Hepatocyte (in vitro differentiated cells): ENCODE data around the gene REXO1. TPM values are rescaled to one million over a fixed set of nuclear protein-coding genes. Genes with fewer than 3 reads are reported as not detected.
A peak's percentile ranks its signal among the peaks of the same experiment; 100 is the strongest.

Experiments used
- DNase-seq: peaks from one replicate; pipeline ENCODE4 v3.0.0-alpha.2; 2016; ENCODE audit warnings: low spot score
- H2AFZ ChIP-seq: fragments of 200-600 bp; sonication (generic); 2 replicates; pipeline ENCODE4 v1.6.0; 2016; ENCODE audit warnings: antibody characterized with exemption, mild to moderate bottlenecking
- H3K27ac ChIP-seq: fragments of 200-600 bp; sonication (generic); 2 replicates; pipeline ENCODE4 v1.5.1; 2016; ENCODE audit warnings: mild to moderate bottlenecking
- H3K27me3 ChIP-seq: fragments of 200-600 bp; sonication (generic); 2 replicates; pipeline ENCODE4 v1.6.1; 2016
- H3K36me3 ChIP-seq: fragments of 200-600 bp; sonication (generic); replicated peaks from 2 replicates; pipeline ENCODE4 v1.5.1; 2016; ENCODE audit warnings: low read depth; ENCODE audit not compliant: insufficient read depth
- H3K4me1 ChIP-seq: fragments of 200-600 bp; sonication (generic); 2 replicates; pipeline ENCODE4 v1.5.1; 2016; ENCODE audit warnings: mild to moderate bottlenecking, moderate library complexity; ENCODE audit not compliant: insufficient read depth
- H3K4me2 ChIP-seq: fragments of 200-600 bp; sonication (generic); 2 replicates; pipeline ENCODE4 v1.6.0; 2016
- H3K4me3 ChIP-seq: fragments of 200-600 bp; sonication (generic); 2 replicates; pipeline ENCODE4 v1.5.1; 2016; ENCODE audit warnings: mild to moderate bottlenecking
- H3K79me2 ChIP-seq: fragments of 200-600 bp; sonication (generic); 2 replicates; pipeline ENCODE4 v1.6.0; 2017; ENCODE audit warnings: mild to moderate bottlenecking
- H3K9me2 ChIP-seq: fragments of 200-600 bp; sonication (generic); replicated peaks from 2 replicates; pipeline ENCODE4 v1.6.0; 2017; ENCODE audit warnings: mild to moderate bottlenecking; ENCODE audit not compliant: insufficient read depth
- H3K9me3 ChIP-seq: fragments of 200-600 bp; sonication (generic); 2 replicates; pipeline ENCODE4 v1.5.1; 2016; ENCODE audit warnings: low read depth, mild to moderate bottlenecking
- H4K20me1 ChIP-seq: fragments of 200-600 bp; sonication (generic); 2 replicates; pipeline ENCODE4 v1.6.0; 2016; ENCODE audit warnings: mild to moderate bottlenecking; ENCODE audit not compliant: insufficient read depth, poor library complexity, severe bottlenecking
- CTCF ChIP-seq: fragments of 200-600 bp; sonication (generic); IDR thresholded peaks from 2 replicates; pipeline ENCODE4 v1.5.1; 2016; ENCODE audit warnings: antibody characterized with exemption, mild to moderate bottlenecking; ENCODE audit not compliant: poor library complexity
- EZH2 ChIP-seq: fragments of 200-600 bp; sonication (generic); IDR thresholded peaks from 2 replicates; pipeline ENCODE4 v1.6.1; 2016; ENCODE audit warnings: antibody characterized with exemption, mild to moderate bottlenecking, borderline replicate concordance
- EZH2phosphoT487 ChIP-seq: fragments of 200-600 bp; sonication (generic); IDR thresholded peaks from one replicate; pipeline ENCODE4 v1.6.1; 2018; ENCODE audit warnings: antibody characterized with exemption, mild to moderate bottlenecking, low read depth, moderate library complexity; ENCODE audit not compliant: unreplicated experiment, severe bottlenecking
- WGBS: methylation state at CpG from one replicate; pipeline ENCODE4 v1.1.6; 2016; ENCODE audit warnings: low lambda C conversion rate; ENCODE audit errors: missing lambda C conversion rate; 5-methylcytosine and 5-hydroxymethylcytosine counted together
- polyA plus RNA-seq: library from polyadenylated mRNA; unstranded; fragments of >200 nt; fragmentation: Nextera tagmentation; extraction: Ambion mirVana; gene quantifications from 2 replicates; pipeline ENCODE4 v1.2.1, GENCODE V29; 2016
- total RNA-seq: library from RNA; depleted of rRNA; stranded (reverse); fragments of >200 nt; gene quantifications from 2 replicates; pipeline ENCODE4 v1.2.3, GENCODE V29; 2014

Gene REXO1
- total and polyA plus RNA-seq, 2 experiments from 2014 or later: 13.4 to 22.8 TPM

- H3K9me2 ChIP-seq: no peaks in the 10 kb centered on the region
- no peak overlapping the region for H2AFZ ChIP-seq
- H3K27ac ChIP-seq: no peak overlapping the region
- H3K4me2 ChIP-seq: no peak overlapping the region
- no peak for TF ChIP-seq EZH2phosphoT487
- TF ChIP-seq CTCF: no peak
- no peak for TF ChIP-seq EZH2
- no peaks in the 10 kb centered on the region for H3K36me3 ChIP-seq
- no peak overlapping the region for H3K4me3 ChIP-seq
- 92% methylated on average over 34 of the region's 35 CpGs for WGBS
- DNase-seq: no peak
- no peaks in the 10 kb centered on the region for H3K27me3 ChIP-seq
- peaks cover 97% of the 10 kb centered on the region for H3K79me2 ChIP-seq
- H4K20me1 ChIP-seq: peaks cover 93% of the 10 kb centered on the region
- H3K9me3 ChIP-seq: no peaks in the 10 kb centered on the region
- peaks cover under 1% of the 10 kb centered on the region for H3K4me1 ChIP-seq
Measured at GRCh38 chr19:1841209-1841924, 6.9 kb downstream of the REXO1 start.

- TF ChIP-seq EZH2 (no peak), EZH2phosphoT487 (no peak)
- Histone ChIP-seq H3K9me2 (no peaks in the 10 kb centered on the region), H3K79me2 (peaks cover 97% of the 10 kb centered on the region), H3K9me3 (no peaks in the 10 kb centered on the region), H2AFZ (no peak overlapping the region), H3K4me2 (no peak overlapping the region), H4K20me1 (peaks cover 93% of the 10 kb centered on the region), H3K27ac (no peak overlapping the region), H3K4me3 (no peak overlapping the region), H3K4me1 (no peaks in the 10 kb centered on the region), H3K27me3 (no peaks in the 10 kb centered on the region), H3K36me3 (no peaks in the 10 kb centered on the region)
- DNase-seq: no peak
- WGBS: 84% methylated on average over 18 of the region's 22 CpGs
Measured at GRCh38 chr19:1840541-1841115, 7.7 kb downstream of the REXO1 start.

GRCh38 chr19:1839658-1840540 lies 8.4 kb downstream of the REXO1 start:
- Histone ChIP-seq H3K79me2 (peaks cover 97% of the 10 kb centered on the region), H3K4me2 (peak overlapping the region; percentile 44), H3K27me3 (no peaks in the 10 kb centered on the region), H3K36me3 (no peaks in the 10 kb centered on the region), H3K9me3 (no peaks in the 10 kb centered on the region), H3K9me2 (no peaks in the 10 kb centered on the region), H3K4me1 (no peaks in the 10 kb centered on the region), H4K20me1 (peaks cover 90% of the 10 kb centered on the region), H3K27ac (no peak overlapping the region), H2AFZ (no peak overlapping the region), H3K4me3 (no peak overlapping the region)
- WGBS: 87% methylated on average over 24 of the region's 25 CpGs
- TF ChIP-seq CTCF (no peak), EZH2 (no peak), EZH2phosphoT487 (no peak)
- no peak for DNase-seq
